GM13977 (cell line): Measurements from ENCODE around the gene SYT7.

ENCODE experiments used
- DNase-seq: peaks from one replicate; pipeline ENCODE4 v3.0.0; 2012; ENCODE audit warnings: low spot score
- in situ Hi-C: fragments of 300-500 bp; cut with MboI; formaldehyde crosslinking; loops from one replicate; pipeline ENCODE4 v1.12.0; 2022; ENCODE audit warnings: low sequenced_read_pairs, low pct_unique_long_range_greater_than_20kb, mixed read lengths, inconsistent platforms; ENCODE audit not compliant: unreplicated experiment
- TF ChIP-seq, protein P1 (sequence below): IDR thresholded peaks from 2 replicates; pipeline ENCODE4 v1.5.1; 2012; ENCODE audit warnings: mild to moderate bottlenecking, control low read depth; ENCODE audit not compliant: insufficient read depth; ENCODE audit errors: extremely low read depth, missing control alignments

Gene SYT7

DNA sequence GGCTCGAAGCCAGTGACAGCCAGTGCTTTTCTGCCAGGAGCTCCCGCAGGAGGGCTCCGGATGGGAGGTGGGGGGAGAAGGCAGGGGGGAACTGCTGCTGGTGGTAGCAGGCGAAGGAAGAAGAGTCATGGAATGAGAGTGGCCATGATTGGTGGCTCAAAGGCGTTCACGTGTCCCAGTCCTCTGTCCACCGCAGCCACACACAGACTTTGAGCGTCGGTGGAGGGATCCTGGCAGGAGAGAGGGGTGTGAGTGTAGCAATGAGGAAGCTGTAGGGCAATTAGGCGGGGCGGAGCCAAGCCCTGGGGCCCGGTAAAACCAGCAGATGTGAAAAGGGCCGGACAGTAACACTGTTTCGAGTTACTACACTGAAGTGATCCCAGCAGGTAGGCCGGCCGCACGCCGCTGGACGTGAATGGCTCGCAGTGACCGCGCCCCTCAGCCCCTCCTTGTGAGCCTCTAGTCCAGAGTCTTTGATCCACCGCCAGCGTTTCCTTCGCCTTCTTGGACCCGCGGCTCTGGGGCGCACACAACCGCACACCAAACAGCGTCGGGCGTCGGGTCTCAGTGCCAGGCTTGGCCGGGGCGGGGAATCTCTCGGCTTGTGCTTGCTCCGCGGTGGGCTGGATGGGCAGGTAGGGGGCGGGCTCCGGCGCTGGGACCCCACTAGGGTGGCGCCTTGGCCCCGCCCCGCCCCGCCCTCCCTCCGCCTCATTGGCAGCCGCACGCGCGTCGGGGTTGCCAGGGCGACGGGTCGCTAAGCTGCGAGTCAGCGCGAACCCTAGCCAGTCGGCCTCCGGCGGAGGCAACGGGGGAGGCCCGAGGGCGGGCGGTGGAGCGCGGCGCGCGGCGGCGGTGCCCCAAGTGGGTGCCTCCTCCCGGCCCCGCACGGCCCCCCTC is 72.7 kb downstream of the SYT7 start, which contains the start of gene LRRC10B:
Gene LRRC10B, plus strand, starts transcription at position 788 of the 900 bp plus-strand sequence. CDS start 250 bp downstream, outside the sequence.
- TF ChIP-seq, protein P1, sequence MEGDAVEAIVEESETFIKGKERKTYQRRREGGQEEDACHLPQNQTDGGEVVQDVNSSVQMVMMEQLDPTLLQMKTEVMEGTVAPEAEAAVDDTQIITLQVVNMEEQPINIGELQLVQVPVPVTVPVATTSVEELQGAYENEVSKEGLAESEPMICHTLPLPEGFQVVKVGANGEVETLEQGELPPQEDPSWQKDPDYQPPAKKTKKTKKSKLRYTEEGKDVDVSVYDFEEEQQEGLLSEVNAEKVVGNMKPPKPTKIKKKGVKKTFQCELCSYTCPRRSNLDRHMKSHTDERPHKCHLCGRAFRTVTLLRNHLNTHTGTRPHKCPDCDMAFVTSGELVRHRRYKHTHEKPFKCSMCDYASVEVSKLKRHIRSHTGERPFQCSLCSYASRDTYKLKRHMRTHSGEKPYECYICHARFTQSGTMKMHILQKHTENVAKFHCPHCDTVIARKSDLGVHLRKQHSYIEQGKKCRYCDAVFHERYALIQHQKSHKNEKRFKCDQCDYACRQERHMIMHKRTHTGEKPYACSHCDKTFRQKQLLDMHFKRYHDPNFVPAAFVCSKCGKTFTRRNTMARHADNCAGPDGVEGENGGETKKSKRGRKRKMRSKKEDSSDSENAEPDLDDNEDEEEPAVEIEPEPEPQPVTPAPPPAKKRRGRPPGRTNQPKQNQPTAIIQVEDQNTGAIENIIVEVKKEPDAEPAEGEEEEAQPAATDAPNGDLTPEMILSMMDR = no peak
- peak; percentile 72 for DNase-seq
- in situ Hi-C loops = no loop called here

DNA sequence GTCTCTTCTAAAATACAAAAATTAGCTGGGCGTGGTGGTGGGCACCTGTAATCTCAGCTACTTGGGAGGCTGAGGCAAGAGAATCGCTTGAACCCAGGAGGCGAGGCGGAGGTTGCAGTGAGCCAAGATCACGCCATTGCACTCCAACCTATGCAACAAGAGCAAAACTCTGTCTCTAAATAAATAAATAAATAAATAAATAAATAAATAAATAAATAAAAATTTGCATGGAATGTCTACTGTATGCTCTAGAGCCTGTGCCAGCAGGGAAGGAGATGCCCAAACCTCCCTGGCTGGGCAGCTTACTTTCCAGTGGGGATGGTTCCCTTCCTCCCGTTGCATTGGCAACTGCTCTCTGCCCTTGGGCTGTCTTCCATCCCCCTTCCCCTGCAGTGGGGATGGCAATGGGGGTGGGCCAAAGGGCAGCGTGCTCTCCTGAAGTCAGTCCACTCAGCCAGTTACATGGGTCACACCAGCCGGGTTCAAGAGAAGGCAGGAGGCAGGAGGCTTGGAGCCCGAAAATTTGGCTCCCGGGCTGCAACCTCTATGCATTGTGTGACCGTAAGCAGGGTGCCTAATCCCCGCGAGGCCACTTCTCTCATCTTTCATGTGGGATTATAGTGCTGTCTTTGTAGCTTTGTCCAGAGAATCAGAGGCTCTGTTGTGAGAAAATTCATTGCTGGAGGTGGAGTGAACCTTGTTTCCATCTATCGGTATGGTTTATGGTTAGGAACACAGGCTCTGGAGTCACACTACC is 73.7 kb downstream of the SYT7 start:
- TF ChIP-seq, protein P1 = no peak
- in situ Hi-C loops = no loop called here
- DNase-seq = no peak

DNA sequence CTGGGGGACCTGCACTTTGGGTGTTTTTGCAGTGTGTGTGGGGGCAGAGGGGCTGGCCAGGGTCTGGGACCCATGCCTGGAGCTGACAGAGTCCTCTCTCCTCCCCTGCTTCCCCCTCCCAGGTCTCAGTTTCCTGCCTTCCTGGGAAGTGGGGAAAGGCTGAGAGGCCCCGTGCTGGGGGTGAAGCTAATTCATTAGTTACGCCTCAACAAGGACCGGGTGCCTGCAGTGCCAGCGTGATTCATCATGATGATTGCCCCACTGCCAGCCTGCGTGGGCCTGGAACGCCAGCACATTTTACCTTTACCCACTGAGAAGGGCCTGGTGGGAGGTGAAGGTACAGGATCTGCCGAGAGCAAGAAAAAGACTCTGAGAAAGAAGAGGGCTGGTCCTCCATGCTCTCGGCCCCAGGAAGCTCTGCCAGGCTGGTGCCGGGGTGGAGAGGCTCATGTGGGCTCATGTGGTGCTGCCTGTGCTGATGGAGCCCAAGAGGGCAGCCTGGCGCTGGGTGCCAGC is 75.2 kb downstream of the SYT7 start:
- in situ Hi-C loops = no loop called here

DNA sequence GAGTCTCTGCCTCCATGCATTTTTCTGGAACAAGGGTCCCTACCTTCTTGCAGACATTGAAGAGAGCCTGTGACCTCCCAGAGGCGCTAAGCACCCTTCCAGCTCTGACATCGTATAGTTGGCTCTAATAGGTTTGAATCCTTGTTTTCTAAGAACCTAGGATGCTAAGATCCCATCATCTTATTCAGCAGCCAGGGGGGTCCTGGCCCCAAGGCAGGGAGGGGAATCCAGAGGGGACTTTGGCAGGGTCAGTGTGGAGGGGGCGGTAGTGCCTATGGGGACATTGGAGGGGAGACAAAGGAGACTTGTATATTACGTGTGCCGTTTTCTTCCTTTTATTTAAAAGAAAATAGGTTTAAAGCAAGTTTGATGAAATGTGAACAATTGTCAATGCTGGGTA is 75.8 kb downstream of the SYT7 start:
- TF ChIP-seq, protein P1 = no peak
- in situ Hi-C loops = no loop called here
- DNase-seq = no peak

More for the DNA sequence above, 75.2 kb downstream of the SYT7 start:
- DNase-seq = no peak
- TF ChIP-seq, protein P1 = no peak

DNA sequence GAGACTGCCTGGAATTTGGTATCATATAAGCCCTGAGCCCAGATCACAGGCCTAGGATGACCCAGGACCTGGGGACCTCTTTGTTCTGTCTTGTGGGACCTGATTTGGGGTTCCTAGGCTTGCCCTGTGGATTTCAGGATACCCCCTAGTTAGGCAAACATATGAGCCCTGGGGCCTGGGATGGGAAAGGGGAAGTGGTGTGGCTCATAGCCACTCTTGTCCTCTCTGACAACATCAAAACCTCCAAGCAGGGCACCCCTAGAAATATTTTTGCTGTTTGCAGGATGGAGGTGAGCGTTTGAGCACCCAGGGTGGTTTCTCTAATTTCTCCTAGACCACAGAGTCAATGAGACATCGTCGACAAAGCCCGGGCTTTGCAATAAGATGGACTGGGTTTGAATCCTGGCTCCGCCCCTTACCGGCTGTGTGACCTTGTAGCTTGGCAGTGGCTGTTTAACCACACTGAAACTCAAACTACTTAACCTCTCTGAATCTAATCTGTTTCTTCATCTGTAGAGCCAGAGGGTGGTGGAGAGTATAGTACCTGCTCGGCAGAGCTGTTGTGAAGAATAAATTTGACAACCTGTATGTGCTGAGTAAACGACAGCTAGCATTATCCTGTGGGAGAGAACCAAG is 77.6 kb downstream of the SYT7 start:
- in situ Hi-C loops = no loop called here
- TF ChIP-seq, protein P1 = no peak
- no peak for DNase-seq

DNA sequence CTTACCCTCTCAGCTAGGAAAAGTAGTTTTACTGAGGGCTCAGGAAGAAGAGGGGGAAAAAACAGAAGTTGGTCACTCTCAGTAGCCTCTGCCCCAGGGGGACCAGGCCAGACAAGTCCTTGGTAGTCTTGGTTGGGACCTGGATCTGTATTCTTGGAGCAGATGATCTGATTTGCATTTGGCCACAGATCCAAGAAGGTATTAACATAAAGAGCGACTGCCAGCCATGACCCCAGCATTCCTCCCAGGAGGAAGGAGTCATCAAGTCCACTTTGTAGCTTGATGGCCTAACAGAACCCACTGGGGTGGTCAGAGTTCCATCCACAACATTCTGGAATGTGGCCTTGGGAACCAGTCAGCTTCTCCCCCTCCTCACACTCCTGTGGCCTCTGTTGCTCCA is 78.4 kb downstream of the SYT7 start:
- TF ChIP-seq, protein P1 = no peak
- DNase-seq = no peak
- in situ Hi-C loops = no loop called here
